C4-2B (cell line): ENCODE measurements around the gene CES2.

Source experiments
- CTCF ChIP-seq: fragments of 450-650 bp; conservative IDR thresholded peaks from 2 replicates; pipeline ENCODE4 v1.5.1; 2017; ENCODE audit warnings: mild to moderate bottlenecking
- ZFX ChIP-seq: fragments of 450-650 bp; IDR thresholded peaks from 2 replicates; pipeline ENCODE4 v1.6.1; 2017

- TF ChIP-seq CTCF (no peak), ZFX (no peak)
Observed at GRCh38 chr16:66920924-66921680, 14.2 kb upstream of the CES2 start.
